Activated CD4-positive, alpha-beta T cell treated with anti-CD3 and anti-CD28 coated beads for 1 hour (primary cell): ENCODE measurements around the gene USP38.
"Not testable (repeated sequence)": the region's sequence is repeated elsewhere in the genome, so short reads cannot be mapped to it uniquely, and the experiment has no call there.

Source experiments
- DNase-seq: peaks from one replicate; pipeline ENCODE4 v3.0.0-alpha.2; 2020

Gene USP38

GRCh38 chr4:143207555-143207954, 22.8 kb downstream of the USP38 start:
- DNase-seq = no peak

GRCh38 chr4:143212566-143212965, 27.8 kb downstream of the USP38 start:
- no peak for DNase-seq

- no peak for DNase-seq
Observed at GRCh38 chr4:143215873-143216272, 31.2 kb downstream of the USP38 start.

- DNase-seq = no peak
Observed at GRCh38 chr4:143224255-143224654, 39.5 kb downstream of the USP38 start.

GRCh38 chr4:143225167-143225566, 40.5 kb downstream of the USP38 start:
- no peak for DNase-seq

GRCh38 chr4:143230683-143231082, 46.0 kb downstream of the USP38 start:
- no peak for DNase-seq

- DNase-seq = no peak
Observed at GRCh38 chr4:143232277-143232676, 47.6 kb downstream of the USP38 start.

- no peak for DNase-seq
Observed at GRCh38 chr4:143234153-143234552, 49.4 kb downstream of the USP38 start.

GRCh38 chr4:143237195-143237594, 52.5 kb downstream of the USP38 start:
- DNase-seq = not testable (repeated sequence)

- DNase-seq = no peak
Observed at GRCh38 chr4:143240939-143241679, 56.4 kb downstream of the USP38 start.

- DNase-seq = no peak
Observed at GRCh38 chr4:143241892-143242291, 57.2 kb downstream of the USP38 start.

GRCh38 chr4:143243041-143243440, 58.3 kb downstream of the USP38 start:
- no peak for DNase-seq

GRCh38 chr4:143246977-143247376, 62.3 kb downstream of the USP38 start:
- DNase-seq = no peak

- no peak for DNase-seq
Observed at GRCh38 chr4:143247866-143248265, 63.1 kb downstream of the USP38 start.

- no peak for DNase-seq
Observed at GRCh38 chr4:143248827-143249226, 64.1 kb downstream of the USP38 start.

GRCh38 chr4:143250617-143251016, 65.9 kb downstream of the USP38 start:
- DNase-seq = no peak

- DNase-seq = no peak
Observed at GRCh38 chr4:143251348-143251747, 66.6 kb downstream of the USP38 start.

GRCh38 chr4:143251779-143252178, 67.1 kb downstream of the USP38 start:
- DNase-seq = no peak

- no peak for DNase-seq
Observed at GRCh38 chr4:143252478-143252877, 67.8 kb downstream of the USP38 start.

GRCh38 chr4:143253166-143253565, 68.4 kb downstream of the USP38 start:
- no peak for DNase-seq

GRCh38 chr4:143254491-143255226, 69.9 kb downstream of the USP38 start:
- DNase-seq = no peak

- DNase-seq = no peak
Observed at GRCh38 chr4:143256456-143256855, 71.7 kb downstream of the USP38 start.

GRCh38 chr4:143257356-143257755, 72.6 kb downstream of the USP38 start:
- no peak for DNase-seq

- DNase-seq = no peak
Observed at GRCh38 chr4:143260750-143261149, 76.0 kb downstream of the USP38 start.

- DNase-seq = no peak
Observed at GRCh38 chr4:143262838-143263237, 78.1 kb downstream of the USP38 start.
